ENCODE data around the gene MYCBP2. TPM values are rescaled to one million over a fixed set of nuclear protein-coding genes. Genes with fewer than 3 reads are reported as not detected.

MYCBP2 gene
- total and polyA plus RNA-seq, 4 donors = 12.1 to 86.4 (median 30.0) TPM

- TF ChIP-seq ZBTB33 (IDR thresholded peaks at IDR 0.05) = no peak
- TF ChIP-seq CTCF (IDR thresholded peaks at IDR 0.05; ENCODE audit: low read depth, low read length, missing input control) = no peak
- TF ChIP-seq HNF4G (IDR thresholded peaks at IDR 0.05) = no peak
- TF ChIP-seq HNF4A (conservative IDR thresholded peaks at IDR 0.05) = no peak
- TF ChIP-seq RXRA (IDR thresholded peaks at IDR 0.05) = no peak
- TF ChIP-seq NR2F2 (IDR thresholded peaks at IDR 0.05) = no peak
These were observed 146.9 kb downstream of the MYCBP2 start (continued) for GRCh38 chr13:77180011-77180410.

- H3K4me1 ChIP-seq (ENCODE audit: control insufficient read depth in 4 of 4, insufficient read depth in 4 of 4, low read length in 3 of 4) = no peaks in the 10 kb centered on the region
- WGBS = 98% methylated on average over 2 of the region's 2 CpGs
- H3K9ac ChIP-seq (ENCODE audit: low read depth in 1 of 2, low read length in 2 of 2) = no peak overlapping the region
- peaks cover 1 to 63% (median 55%) of the 10 kb centered on the region in 4 donors for H3K36me3 ChIP-seq (ENCODE audit: control insufficient read depth in 4 of 4, insufficient read depth in 3 of 4, low read depth in 1 of 4, low read length in 3 of 4)
- H3K9me3 ChIP-seq (ENCODE audit: control insufficient read depth in 4 of 4, low read length in 3 of 4) = no peaks in the 10 kb centered on the region
- H3K4me3 ChIP-seq (ENCODE audit: low read depth in 1 of 3, low read length in 3 of 3) = no peak overlapping the region
- no peak for DNase-seq (ENCODE audit: low spot score)
- no peak overlapping the region for H3K27ac ChIP-seq (ENCODE audit: low read depth in 1 of 2, low read length in 2 of 2)
- TF ChIP-seq TAF1 (conservative IDR thresholded peaks at IDR 0.05) (no peak), NR2F2 (IDR thresholded peaks at IDR 0.05) (no peak), RXRA (IDR thresholded peaks at IDR 0.05) (no peak), REST (IDR thresholded peaks at IDR 0.05) (no peak)
- no peaks in the 10 kb centered on the region for H3K27me3 ChIP-seq (ENCODE audit: control insufficient read depth in 4 of 4, insufficient read depth in 4 of 4, low read length in 3 of 4)
These were observed 149.2 kb downstream of the MYCBP2 start for GRCh38 chr13:77177646-77178045.

- Histone ChIP-seq H3K27ac (ENCODE audit: low read depth in 1 of 2, low read length in 2 of 2) (no peak overlapping the region), H3K4me3 (ENCODE audit: low read depth in 1 of 3, low read length in 3 of 3) (no peak overlapping the region), H3K9me3 (ENCODE audit: control insufficient read depth in 4 of 4, low read length in 3 of 4) (no peaks in the 10 kb centered on the region), H3K4me1 (ENCODE audit: control insufficient read depth in 4 of 4, insufficient read depth in 4 of 4, low read length in 3 of 4) (no peaks in the 10 kb centered on the region), H3K9ac (ENCODE audit: low read depth in 1 of 2, low read length in 2 of 2) (no peak overlapping the region), H3K27me3 (ENCODE audit: control insufficient read depth in 4 of 4, insufficient read depth in 4 of 4, low read length in 3 of 4) (no peaks in the 10 kb centered on the region), H3K36me3 (ENCODE audit: control insufficient read depth in 4 of 4, insufficient read depth in 3 of 4, low read depth in 1 of 4, low read length in 3 of 4) (peaks cover 1 to 68% (median 54%) of the 10 kb centered on the region in 4 donors)
- no peak for DNase-seq (ENCODE audit: low spot score)
- WGBS = 98% methylated on average over 2 of the region's 2 CpGs
- TF ChIP-seq NR2F2 (IDR thresholded peaks at IDR 0.05) = no peak
- TF ChIP-seq SP1 (IDR thresholded peaks at IDR 0.05) = no peak
These were observed 150.5 kb downstream of the MYCBP2 start for GRCh38 chr13:77176350-77176749.

Measured in liver (tissue), 9 donors.